Non-pigmented ciliary epithelial cell (primary cell): Measurements from ENCODE around the gene UBE2E3.
"Not testable (repeated sequence)": the region's sequence is repeated elsewhere in the genome, so short reads cannot be mapped to it uniquely, and the experiment has no call there.

Experiments used
- DNase-seq: peaks from one replicate; pipeline ENCODE4 v3.0.0-alpha.2; 2010; ENCODE audit warnings: low read depth

Gene UBE2E3

DNA sequence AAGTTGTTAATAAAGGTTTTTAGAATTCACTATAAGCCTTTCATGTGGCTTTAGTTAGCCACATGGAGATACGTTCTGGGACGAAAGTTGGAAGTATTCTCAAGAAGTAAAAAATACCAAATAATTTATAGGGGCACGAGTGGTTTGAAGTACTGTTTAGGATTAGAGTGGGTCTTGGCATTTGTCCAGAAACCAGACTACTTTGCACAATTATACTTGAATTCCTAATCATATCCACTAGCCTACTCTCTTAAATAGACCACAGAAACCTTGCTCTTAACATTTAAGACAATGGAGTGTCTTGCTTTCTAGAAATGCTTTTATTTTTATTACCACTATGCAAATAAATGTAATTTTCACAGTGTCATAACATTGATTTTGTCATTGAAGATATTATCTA is 44.6 kb downstream of the UBE2E3 start:
- DNase-seq = no peak

DNA sequence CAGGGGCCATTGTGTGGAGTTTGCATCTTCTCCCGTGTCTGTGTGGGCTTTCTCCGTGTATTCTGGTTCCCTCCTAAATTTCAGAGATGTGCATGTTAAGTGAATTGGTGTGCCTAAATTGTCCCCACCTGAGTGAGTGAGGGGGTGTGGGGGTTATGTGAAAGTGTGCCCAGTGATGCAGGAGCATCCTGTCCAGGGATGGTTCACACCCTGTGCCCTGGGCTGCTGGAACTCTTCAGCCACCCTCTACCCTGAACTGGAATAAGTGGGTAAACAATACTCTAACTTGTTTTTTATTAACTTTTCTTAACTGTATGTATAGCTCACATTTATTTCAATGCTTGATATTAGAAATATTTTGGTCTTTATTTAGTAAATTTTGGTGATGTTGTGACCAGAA is 56.0 kb downstream of the UBE2E3 start:
- DNase-seq = no peak

DNA sequence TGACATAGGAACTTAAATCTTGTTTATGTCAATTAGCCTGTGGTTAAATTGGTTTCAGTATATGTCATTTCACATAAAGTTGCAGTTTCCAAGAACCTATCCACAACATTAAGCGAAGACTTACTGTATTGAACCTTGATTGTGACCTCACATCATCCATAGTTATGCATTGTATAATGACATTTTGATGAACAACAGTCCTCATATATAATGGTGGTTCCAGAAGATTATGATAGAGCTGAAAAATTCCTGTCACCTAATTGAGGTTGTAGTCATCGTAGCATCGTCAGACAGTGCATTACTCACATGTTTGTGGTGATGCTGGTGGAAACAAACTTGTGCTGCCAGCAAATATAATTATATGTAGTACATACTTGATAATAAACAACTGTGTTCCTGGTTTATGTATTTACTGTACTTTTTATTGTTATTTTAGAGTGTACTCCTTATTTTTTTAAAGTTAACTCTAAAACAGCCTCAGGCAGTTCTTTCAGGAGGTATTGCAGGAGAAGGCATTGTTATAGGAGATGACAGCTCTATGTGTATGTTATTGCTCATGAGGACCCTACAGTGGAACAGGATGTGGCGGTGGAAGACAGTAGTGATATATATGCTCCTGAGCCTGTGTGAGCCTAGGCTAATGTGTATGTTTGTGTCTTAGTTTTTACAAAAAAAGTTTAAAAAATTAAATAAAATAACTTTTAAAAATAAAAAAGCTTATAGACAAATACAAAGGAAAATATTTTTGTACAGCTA is 56.6 kb downstream of the UBE2E3 start:
- peak; percentile 55 for DNase-seq

DNA sequence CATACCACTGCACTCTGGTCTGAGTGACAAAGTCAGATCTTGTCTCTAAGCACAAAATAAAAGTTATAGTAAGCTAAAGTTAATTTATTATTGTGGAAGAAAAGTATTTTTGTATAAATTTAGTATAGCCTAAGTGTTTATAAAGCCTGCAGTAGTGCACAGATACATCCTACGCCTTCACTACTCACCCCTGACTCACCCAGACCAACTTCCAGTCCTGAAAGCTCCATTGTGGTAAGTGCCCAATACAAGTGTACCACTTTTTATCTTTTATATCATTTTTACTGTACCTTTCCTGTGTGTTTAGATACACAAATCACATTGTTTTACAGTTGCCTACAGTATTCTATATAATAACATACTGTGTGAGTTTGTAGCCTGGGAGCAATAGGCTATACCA is 57.5 kb downstream of the UBE2E3 start:
- peak; percentile 55 for DNase-seq

DNA sequence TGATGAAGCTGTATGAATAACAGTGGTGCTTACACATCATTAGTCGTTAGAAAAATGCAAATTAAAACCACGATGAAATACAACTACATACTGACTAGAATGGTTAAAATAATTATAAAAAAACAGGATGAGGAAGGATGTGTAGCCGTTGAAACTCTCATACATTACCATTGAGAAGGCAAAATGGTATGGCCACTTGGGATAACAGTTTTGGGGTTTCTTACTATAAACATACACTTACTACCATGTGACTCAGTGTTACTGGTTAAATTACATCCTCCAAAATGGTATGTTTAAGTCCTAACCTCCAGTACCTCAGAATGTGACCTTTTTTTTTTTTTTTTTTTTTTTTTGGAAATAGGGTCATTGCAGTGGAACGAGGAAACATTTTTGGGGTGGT is 58.4 kb downstream of the UBE2E3 start:
- no peak for DNase-seq

DNA sequence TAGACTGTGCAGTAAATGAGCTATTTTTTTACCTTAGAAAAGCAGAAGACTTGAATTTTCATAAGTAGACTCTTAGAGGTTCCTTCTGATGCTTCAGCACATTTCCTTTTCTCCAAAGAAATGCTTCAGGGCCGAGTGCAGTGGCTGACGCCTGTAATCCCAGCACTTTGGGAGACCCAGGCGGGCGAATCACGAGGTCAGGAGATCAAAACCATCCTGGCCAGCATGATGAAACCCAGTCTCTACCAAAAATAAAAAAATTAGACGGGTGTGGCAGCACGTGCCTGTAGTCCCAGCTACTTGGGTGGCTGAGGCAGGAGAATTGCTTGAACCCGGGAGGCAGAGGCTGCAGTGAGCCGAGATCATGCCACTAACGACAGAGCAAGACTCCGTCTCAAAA is 60.4 kb downstream of the UBE2E3 start:
- not testable (repeated sequence) for DNase-seq

DNA sequence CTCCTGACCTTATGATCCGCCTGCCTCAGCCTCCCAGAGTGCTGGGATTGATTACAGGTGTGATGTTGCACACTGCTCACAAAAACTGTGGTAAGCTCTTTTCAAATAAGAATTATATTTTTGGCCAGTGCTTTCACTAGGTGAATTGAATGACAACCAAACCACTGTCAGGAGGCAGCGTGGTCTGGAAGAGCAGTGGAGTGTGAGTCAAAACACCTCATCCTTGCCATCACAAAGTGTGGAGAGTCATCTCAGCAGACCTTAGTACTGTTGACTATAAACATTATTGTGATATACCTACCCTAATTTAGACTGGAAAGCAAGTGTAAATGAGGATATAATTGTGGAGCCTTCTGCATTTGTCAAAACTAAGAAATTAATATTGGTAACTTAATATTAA is 61.3 kb downstream of the UBE2E3 start:
- DNase-seq = no peak

GRCh38 chr2:181042706-181043105 is 62.3 kb downstream of the UBE2E3 start:
- no peak for DNase-seq

GRCh38 chr2:181046833-181047232 is 66.4 kb downstream of the UBE2E3 start:
- DNase-seq = no peak

DNA sequence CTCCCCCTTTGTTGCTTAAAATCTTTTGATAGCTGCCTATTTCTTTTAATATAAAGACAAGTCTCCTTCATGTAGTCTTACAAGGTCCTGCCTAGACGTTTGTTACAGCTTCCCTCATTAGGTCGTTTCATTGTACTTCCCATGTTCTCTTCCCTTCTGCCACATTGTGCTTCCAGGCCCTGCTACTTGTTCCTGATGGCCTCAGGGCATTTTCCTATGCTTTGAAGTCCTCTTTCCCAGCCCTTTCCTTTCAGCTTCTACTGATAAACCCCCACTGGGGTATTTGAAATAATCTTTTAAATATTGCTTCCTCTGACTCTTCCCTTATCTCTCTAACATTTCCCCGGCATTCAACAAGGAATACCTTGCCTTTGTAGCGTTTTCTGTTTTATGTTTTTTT is 67.4 kb downstream of the UBE2E3 start:
- no peak for DNase-seq

- DNase-seq = no peak
These were observed 71.6 kb downstream of the UBE2E3 start for GRCh38 chr2:181051861-181052522.

GRCh38 chr2:181052523-181052891 is 72.1 kb downstream of the UBE2E3 start:
- DNase-seq = no peak

GRCh38 chr2:181054256-181054655 is 73.9 kb downstream of the UBE2E3 start:
- DNase-seq = no peak

GRCh38 chr2:181054843-181055242 is 74.4 kb downstream of the UBE2E3 start:
- no peak for DNase-seq

- DNase-seq = no peak
These were observed 78.2 kb downstream of the UBE2E3 start for GRCh38 chr2:181058378-181059269.

DNA sequence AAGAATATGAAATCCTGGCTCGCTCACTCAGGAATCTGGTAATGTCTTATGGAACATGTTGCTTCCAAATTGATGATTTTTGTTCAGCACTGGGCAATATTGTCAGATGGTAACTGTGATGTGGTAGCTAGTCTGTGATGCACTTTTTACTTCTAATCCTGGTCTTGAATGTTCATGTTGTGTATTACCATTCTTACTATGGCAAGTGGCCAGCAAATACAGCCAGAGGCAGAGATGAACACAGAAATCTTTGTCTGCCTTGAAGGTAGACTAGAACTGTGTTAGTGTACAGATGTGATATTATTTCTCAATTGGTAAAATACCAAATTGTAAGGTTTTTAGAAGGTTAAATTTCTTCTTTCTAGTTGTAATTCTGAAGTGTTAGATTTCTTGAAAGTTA is 83.3 kb downstream of the UBE2E3 start:
- DNase-seq = no peak

- no peak for DNase-seq
These were observed 85.1 kb downstream of the UBE2E3 start for GRCh38 chr2:181065458-181065857.

- DNase-seq = no peak
These were observed 85.9 kb downstream of the UBE2E3 start for GRCh38 chr2:181066333-181066732.

- peak; percentile 46 for DNase-seq
These were observed 89.9 kb downstream of the UBE2E3 start for GRCh38 chr2:181070119-181070835.

GRCh38 chr2:181070836-181071200 is 90.4 kb downstream of the UBE2E3 start:
- no peak for DNase-seq

DNA sequence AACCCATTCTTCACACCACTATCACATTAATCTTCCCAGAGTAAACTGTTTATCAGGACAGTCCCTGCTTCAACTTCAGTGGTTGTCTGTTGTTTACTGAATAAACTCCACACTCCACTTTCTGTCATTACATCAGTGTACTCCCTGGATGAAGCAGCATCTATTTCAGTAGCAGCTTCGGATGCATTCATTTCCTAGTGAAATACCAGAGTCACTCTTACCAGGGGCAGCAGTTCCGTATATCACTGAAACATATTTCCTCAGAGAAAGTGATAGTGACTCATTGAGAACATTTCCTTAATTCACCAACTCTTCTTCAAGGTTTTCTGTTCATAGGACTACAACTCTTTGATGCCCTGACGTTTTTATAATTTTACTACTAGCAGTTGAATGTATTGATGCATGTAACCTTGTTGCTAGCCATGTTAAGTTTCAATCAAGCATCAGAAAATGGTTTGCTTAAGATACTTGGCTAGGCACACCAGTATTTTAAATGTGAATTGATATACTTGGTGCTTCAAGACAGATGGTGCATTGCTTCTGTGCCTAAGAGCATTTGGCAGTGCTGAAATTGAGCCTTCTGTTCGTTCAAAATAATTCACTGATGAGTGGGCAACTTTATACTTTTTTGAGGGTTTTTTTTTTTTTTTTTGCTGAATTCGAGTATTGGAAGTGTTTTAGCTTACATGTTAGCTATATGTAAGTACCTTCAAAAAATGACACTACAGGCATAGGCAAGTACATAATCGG is 92.3 kb downstream of the UBE2E3 start:
- DNase-seq = no peak

GRCh38 chr2:181073896-181074295 is 93.5 kb downstream of the UBE2E3 start:
- peak; percentile 51 for DNase-seq
